GM19351 (cell line): Measurements from ENCODE around the gene APOC4.
"Not testable (repeated sequence)": the region's sequence is repeated elsewhere in the genome, so short reads cannot be mapped to it uniquely, and the experiment has no call there.

Experiments
- ATAC-seq: cut with Tn5 transposase; IDR thresholded peaks from one replicate; pipeline ENCODE4 v1.9.1; 2021; ENCODE audit warnings: mild to moderate bottlenecking, moderate library complexity; ENCODE audit not compliant: unreplicated experiment

The APOC4 gene

DNA sequence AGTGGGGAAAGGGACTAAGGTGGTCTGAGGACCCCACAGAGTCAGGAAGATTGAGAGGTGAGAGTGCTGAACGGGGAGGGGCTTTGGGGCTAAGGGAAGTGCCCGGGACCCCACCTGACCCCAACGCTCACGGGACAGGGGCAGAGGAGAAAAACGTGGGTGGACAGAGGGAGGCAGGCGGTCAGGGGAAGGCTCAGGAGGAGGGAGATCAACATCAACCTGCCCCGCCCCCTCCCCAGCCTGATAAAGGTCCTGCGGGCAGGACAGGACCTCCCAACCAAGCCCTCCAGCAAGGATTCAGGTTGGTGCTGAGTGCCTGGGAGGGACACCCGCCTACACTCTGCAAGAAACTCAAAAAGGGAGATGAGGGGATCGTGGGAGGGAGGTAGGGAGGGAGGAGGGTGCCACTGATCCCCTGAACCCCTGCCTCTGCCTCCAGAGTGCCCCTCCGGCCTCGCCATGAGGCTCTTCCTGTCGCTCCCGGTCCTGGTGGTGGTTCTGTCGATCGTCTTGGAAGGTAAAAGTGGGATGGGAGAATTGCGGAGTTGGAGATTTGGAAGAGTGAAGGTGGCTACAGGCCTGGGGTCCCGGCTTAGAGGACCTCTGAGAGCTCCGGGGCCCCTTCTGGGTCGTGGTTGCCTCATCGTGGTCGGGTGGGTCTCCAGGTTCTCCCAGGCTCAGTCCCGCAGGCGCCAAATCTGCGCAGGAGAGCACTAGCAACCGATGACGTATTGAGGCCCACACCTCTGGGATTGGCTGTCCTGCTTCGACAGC lies 27.4 kb upstream of the APOC4 start, which contains the start of gene APOC1:
Gene APOC1, plus strand, starts transcription at position 176 of the 774 bp plus-strand sequence. Its CDS starts 284 bp downstream, at position 460.
- peak; percentile 89 for ATAC-seq

- ATAC-seq = no peak
Measured at GRCh38 chr19:44924243-44924725, 17.8 kb upstream of the APOC4 start.

DNA sequence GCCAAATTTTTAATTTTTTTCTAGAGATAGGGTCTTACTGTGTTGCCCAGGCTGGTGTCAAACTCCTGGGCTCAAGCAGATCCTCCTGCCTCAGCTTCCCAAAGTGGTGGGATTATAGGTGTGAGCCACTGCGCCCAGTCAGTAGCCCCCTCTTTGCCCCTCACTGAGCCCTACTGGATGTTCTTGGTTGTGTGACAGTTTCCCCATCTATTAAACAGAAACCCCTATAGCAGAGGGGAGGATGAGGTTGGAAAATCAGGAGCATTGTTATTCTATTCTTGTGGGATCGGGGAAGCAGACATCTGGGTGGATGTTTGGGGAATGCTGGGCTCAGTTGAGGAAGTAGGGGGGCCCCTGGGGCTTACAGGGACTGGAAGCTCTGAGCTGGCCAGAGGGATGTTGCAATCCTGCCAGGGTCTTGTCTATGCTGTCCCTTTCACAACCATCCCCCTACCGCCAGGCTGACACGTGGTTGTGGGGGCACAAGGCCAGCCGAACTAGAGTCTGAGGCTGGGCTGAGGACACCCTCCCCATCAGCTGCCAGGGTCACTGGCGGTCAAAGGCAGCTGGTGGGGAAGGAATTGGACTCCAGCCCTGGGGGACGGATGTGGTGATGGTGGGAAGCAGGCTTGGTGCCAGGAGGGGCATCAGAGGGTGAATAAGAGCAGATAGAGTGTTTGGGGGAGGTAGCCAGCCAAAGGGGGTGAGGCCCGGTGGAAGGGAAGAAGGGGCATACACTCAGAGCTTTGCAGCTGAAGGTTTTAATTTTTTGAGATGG lies 16.7 kb upstream of the APOC4 start:
- ATAC-seq = no peak

GRCh38 chr19:44926245-44927077 lies 15.6 kb upstream of the APOC4 start:
- not testable (repeated sequence) for ATAC-seq

DNA sequence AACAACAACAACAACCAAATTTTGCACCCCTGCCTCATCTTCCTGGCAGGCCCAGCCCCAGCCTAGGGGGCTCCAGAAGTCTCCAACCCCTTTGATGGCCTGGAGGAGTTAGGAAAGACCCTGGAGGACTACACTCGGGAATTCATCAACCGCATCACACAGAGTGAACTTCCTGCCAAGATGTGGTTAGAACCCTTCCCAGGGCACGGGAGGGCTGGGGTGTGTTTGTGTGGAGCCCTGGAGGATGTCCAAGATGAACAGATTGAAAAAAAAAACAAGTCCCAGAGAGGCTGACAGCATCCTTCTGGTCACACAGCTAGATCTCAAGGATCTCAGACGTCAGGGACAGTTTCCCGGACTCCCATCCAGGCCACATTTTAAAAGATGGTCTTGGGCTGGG lies 14.3 kb upstream of the APOC4 start:
- ATAC-seq = no peak

- no peak for ATAC-seq
Measured at GRCh38 chr19:44930088-44930487, 11.9 kb upstream of the APOC4 start.

GRCh38 chr19:44931541-44931940 lies 10.5 kb upstream of the APOC4 start:
- no peak for ATAC-seq

GRCh38 chr19:44939668-44940067 lies 2.4 kb upstream of the APOC4 start:
- ATAC-seq = no peak

DNA sequence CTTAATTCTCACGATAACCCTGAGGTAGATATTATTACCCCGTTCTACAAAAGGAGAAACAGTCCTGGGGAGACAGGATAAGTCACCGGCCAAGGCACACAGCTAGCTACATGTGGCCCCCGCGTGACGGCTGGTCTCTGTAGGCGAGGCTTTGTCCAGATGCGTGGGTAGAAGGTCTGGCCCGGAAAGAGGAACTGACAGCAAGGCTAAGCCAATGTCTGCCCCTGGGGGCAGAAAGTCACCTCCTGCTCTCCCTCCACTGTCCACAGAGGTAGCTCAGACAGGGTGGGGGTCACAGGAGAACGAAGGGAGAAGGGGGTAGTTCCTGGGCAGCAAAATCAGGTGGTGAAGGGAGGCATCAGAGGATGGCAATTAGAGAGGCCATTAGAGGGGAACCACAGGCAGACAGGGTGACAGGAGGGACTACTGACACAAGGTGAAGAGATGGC lies 1.8 kb downstream of the APOC4 start:
- peak; percentile 89 for ATAC-seq

DNA sequence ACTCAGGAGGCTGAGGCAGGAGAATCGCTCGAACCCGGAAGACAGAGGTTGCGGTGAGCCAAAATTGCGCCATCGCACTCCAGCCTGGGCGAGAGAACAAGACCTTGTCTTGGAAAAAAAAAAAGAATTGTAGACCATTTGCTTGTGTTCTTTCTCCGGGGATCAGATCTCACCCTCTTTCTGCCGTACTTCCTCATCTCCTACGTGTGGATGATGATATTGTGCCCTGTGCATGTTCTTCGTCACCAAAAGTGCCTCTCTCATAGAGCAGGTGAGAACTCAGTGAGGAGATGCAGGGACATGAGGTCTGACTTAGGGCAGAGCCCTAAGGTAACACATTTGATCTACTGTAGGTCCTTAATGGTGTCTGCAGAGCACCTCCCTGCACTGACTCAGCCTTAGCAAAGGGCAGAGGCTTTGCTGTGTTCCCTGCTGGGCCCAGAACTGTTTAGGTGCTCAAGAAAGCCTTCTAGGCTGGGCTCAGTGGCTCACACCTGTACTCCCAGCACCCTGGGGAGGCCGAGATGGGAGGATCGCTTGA lies 5.1 kb downstream of the APOC4 start:
- ATAC-seq = no peak

DNA sequence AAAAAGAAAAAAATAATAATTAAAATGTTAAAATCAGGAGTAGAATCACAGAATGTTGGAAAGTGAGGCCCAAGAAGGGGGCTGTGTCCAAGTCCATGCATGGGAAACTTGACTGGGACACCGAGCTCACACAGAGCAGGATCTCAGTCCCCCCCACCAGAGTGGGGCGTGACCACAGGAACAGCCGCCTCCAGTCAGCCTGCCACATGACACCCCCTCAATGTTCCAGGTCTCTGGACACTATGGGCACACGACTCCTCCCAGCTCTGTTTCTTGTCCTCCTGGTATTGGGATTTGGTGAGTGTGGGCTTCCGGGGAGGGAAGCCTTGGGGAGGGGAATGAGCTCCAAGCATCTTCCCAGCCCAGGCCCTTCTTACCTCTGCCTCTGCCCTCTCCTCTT lies 6.2 kb downstream of the APOC4 start:
- ATAC-seq = no peak

DNA sequence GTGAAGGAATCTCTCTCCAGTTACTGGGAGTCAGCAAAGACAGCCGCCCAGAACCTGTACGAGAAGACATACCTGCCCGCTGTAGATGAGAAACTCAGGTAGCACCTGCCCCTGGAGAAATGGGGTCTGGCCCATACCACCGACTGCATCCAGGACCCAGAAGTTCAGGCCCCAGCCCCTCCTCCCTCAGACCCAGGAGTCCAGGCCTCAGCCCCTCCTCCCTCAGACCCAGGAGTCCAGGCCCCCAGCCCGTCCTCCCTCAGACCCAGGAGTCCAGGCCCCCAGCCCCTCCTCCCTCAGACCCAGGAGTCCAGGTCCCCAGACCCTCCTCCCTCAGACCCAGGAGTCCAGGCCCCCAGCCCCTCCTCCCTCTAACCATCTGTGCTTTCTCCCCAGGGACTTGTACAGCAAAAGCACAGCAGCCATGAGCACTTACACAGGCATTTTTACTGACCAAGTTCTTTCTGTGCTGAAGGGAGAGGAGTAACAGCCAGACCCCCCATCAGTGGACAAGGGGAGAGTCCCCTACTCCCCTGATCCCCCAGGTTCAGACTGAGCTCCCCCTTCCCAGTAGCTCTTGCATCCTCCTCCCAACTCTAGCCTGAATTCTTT lies 6.8 kb downstream of the APOC4 start:
- no peak for ATAC-seq

DNA sequence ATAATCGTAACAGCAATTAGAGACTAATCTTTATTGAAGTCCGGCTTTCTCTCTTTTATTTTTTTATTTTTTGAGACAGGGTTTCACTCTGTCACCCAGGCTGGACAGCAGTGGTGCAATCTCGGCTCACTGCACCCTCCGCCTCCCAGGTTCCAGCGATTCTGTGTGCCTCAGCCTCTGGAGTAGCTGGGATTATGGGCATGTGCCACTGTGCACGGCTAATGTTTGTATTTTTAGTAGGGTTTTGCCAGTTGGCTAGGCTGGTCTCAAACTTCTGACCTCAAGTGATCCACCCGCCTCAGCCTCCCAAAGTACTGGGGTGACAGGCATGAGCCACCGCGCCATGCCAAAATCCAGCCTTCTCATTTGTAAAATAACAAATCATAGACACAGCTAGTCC lies 7.5 kb downstream of the APOC4 start:
- no peak for ATAC-seq

DNA sequence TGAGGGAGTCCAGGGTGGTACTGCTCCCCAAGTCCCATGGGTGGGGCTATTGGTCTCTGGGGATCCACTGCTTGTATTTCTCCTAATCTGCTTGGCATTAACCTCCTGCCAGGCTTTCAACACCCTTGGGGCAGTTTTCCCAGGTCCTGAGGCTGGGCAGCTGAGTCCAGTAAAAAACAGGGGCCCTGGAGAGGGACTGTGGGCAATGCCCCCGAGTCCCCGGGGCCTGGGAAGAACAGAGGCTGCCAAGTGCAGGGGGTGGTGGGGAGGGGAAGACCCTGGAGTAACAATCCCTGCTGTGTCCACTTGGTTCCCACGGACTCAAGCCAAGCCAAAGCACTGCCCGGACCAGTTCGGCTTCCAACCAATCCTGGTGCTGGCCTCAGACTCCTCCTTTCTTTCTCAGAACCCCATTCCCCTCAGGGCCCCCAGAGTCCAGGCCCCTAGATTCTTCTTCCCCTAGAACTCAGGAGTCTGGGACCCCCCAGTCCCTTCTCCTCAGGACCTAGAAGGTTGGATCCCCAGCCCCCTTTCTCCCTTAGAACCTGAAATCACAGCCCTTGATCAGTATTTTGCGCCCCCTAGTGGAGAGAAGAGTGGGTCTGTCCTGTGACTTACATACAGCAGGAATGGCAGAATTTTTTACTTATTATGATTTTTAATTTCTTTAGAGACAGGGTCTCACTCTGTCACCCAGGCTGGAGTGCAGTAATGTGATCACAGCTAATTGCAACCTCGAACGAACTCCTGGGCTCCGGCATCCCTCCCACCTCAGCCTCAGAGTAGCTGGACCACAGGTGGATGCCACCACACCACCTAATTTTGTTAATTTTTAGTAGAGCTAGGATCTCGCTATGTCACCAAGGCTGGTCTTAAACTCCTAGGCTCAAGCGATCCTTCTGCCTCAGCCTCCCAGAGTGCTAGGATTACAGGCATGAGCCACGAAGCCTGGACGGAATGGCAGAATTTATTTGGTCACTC lies 9.4 kb downstream of the APOC4 start:
- no peak for ATAC-seq

DNA sequence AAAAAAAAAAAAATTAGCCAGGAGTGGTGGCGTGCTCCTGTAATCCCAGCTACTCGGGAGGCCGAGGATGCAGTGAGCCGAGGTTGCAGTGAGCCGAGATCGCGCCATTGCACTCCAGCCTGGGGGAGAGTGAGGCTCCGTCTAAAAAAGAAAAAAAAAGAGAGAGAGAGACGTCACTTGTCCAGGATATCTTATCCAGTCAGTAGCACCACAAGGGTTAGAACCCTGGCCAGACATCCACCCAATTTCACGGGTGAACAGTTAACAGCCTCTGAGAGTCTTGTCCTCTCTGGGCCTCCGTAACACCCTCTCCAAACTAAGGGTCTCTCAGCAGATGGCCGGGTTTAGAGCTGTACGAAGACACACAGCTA lies 12.2 kb downstream of the APOC4 start:
- ATAC-seq = no peak

DNA sequence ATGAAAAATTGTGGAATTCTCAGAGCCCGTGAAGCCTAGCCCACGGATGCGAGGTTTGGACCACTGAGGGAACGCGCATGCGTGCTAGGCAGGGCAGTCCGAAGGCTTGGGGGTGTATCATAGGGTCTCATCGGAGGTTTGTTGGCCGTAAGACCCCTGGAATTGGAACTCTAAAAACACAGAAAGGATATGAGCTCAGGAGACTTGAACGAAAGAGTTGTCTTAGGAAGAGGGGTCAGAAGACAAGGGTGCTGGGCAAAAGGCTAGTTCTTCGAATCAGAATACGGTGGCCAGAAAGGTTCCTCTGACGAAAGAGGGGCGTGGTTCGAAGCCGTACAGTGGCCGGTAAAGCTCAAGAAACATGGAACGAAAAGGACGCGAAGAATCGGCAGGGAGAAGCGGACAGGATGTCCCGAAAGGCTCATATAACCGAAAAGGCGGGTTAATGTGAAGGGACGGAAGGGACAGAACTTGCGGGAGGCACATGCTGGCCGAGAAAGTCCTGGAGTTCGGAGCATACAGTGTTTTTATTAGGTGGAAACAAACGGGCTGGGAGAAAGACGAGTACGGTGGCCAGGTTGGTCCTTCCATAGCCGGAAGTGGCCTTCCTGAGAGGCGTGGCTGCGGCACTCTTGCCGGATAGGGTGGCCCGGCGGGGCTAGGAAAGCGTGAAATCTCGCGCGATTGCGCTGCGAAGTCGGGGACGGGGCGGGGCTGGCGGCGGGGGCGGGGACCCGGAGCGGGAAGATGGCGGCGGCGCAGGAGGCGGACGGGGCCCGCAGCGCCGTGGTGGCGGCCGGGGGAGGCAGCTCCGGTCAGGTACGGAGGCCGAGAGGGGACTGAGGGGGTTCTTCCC lies 12.8 kb downstream of the APOC4 start, which contains the start of gene CLPTM1:
Gene CLPTM1, plus strand, starts transcription at position 732 of the 856 bp plus-strand sequence. Its CDS starts 16 bp downstream, at position 748.
- ATAC-seq = peak; percentile 83

GRCh38 chr19:44955505-44956439 lies 13.7 kb downstream of the APOC4 start:
- ATAC-seq = peak; percentile 29
